Measurements from ENCODE around the gene WFIKKN2. TPM values are rescaled to one million over a fixed set of nuclear protein-coding genes. Genes with fewer than 3 reads are reported as not detected.

WFIKKN2 gene
- total RNA-seq, 4 donors from 2014 or later: 0.73 to 6.0 TPM; not detected in 2

GRCh38 chr17:50808413-50808812 is 27.0 kb upstream of the WFIKKN2 start:
- Histone ChIP-seq H3K36me3 (no peaks in the 10 kb centered on the region), H3K4me3 (no peak overlapping the region), H3K4me1 (no peaks in the 10 kb centered on the region), H3K9me3 (no peaks in the 10 kb centered on the region), H3K27ac (no peak overlapping the region), H3K27me3 (no peaks in the 10 kb centered on the region)
- DNase-seq: no peak
- TF ChIP-seq CTCF (IDR thresholded peaks at IDR 0.05): no peak
- TF ChIP-seq POLR2A (IDR thresholded peaks at IDR 0.05): no peak
- intact Hi-C loops (cut with DNase I; ENCODE audit: low total_unique reads): no loop called here

- Histone ChIP-seq H3K36me3 (no peaks in the 10 kb centered on the region), H3K27me3 (no peaks in the 10 kb centered on the region), H3K27ac (no peak overlapping the region), H3K9me3 (no peaks in the 10 kb centered on the region), H3K4me3 (no peak overlapping the region), H3K4me1 (no peaks in the 10 kb centered on the region)
- TF ChIP-seq POLR2A (IDR thresholded peaks at IDR 0.05): no peak
- TF ChIP-seq CTCF (IDR thresholded peaks at IDR 0.05): no peak
- no peak for DNase-seq
- intact Hi-C loops (cut with DNase I; ENCODE audit: low total_unique reads): no loop called here
These were observed 26.5 kb upstream of the WFIKKN2 start for GRCh38 chr17:50808888-50809287.

- no peaks in the 10 kb centered on the region for H3K36me3 ChIP-seq
- no peaks in the 10 kb centered on the region for H3K4me1 ChIP-seq
- no peak overlapping the region for H3K27ac ChIP-seq
- TF ChIP-seq CTCF (IDR thresholded peaks at IDR 0.05) (no peak), POLR2A (IDR thresholded peaks at IDR 0.05) (no peak)
- no peak overlapping the region for H3K4me3 ChIP-seq
- H3K27me3 ChIP-seq: no peaks in the 10 kb centered on the region
- intact Hi-C loops (cut with DNase I; ENCODE audit: low total_unique reads): no loop called here
- no peaks in the 10 kb centered on the region for H3K9me3 ChIP-seq
- DNase-seq: no peak
These were observed 21.8 kb upstream of the WFIKKN2 start for GRCh38 chr17:50813583-50813982.

- TF ChIP-seq POLR2A (IDR thresholded peaks at IDR 0.05): no peak
- TF ChIP-seq CTCF (IDR thresholded peaks at IDR 0.05): no peak
- intact Hi-C loops (cut with DNase I; ENCODE audit: low total_unique reads): no loop called here
- H3K36me3 ChIP-seq: no peaks in the 10 kb centered on the region
- H3K27me3 ChIP-seq: no peaks in the 10 kb centered on the region
- H3K4me1 ChIP-seq: no peaks in the 10 kb centered on the region
- H3K4me3 ChIP-seq: no peak overlapping the region
- no peak for DNase-seq
- no peaks in the 10 kb centered on the region for H3K9me3 ChIP-seq
- H3K27ac ChIP-seq: no peak overlapping the region
These were observed 20.0 kb upstream of the WFIKKN2 start for GRCh38 chr17:50815400-50815799.

- H3K36me3 ChIP-seq: no peaks in the 10 kb centered on the region
- no peaks in the 10 kb centered on the region for H3K4me1 ChIP-seq
- intact Hi-C loops (cut with DNase I; ENCODE audit: low total_unique reads): no loop called here
- no peak overlapping the region for H3K4me3 ChIP-seq
- H3K27ac ChIP-seq: no peak overlapping the region
- no peak for TF ChIP-seq POLR2A (IDR thresholded peaks at IDR 0.05)
- no peak for TF ChIP-seq CTCF (IDR thresholded peaks at IDR 0.05)
- DNase-seq: no peak
- H3K27me3 ChIP-seq: no peaks in the 10 kb centered on the region
- H3K9me3 ChIP-seq: no peaks in the 10 kb centered on the region
These were observed 19.1 kb upstream of the WFIKKN2 start for GRCh38 chr17:50816271-50816670.

Measured in uterus (tissue), 4 donors.